NK-92 (cell line): ENCODE data around the gene USP20.
A peak's percentile ranks its signal among the peaks of the same experiment; 100 is the strongest.

Experiments
- DNase-seq: peaks from one replicate; lab custom pipeline; 2025; ENCODE audit not compliant: unreplicated experiment; lab: John Stamatoyannopoulos, UW

USP20 gene

DNA sequence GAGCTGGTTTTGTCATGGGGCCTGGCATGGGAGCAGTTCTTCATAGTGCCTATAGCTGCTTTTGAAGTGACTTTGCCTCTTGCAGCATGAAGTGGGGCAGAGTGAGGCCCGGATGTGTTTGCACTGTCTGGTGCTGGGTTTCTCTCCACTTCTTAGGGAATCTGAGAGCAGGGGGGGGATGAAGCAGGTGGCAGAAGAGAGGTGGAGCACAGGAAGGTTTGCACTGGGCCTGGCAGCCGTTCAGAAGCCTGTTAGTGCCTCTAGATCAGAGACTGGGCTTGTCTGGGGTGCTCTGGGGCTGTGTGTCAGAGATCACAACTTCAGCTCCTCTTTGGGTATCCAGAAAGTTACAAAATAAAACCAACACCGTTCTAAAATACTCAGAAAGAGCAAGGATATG is 18.4 kb downstream of the USP20 start:
- no peak for DNase-seq

DNA sequence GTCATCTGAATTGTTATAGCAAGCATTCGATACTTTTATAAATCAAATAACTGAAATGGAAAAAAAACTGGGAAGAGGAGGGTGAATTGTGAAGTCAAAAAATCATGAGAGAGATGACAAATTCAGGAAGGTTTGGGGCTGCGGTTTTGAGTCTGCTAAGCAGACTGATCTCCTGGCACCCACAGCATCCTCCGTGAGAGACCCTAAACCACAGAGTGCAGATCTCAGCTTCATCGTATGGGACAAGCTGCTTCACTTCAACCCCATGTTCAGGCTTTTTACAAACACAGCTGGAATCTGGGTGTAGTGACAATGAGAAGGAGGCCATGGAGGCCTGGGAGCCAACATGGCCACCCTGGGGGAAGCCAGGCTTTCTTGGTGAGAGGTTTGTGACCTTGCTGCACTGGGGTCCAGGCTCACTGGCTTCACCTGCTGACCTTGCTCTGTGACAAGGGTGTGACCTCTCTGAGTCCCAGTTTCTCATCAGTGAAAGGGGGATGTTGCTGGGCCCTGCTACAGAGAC is 19.4 kb downstream of the USP20 start:
- DNase-seq = no peak

DNA sequence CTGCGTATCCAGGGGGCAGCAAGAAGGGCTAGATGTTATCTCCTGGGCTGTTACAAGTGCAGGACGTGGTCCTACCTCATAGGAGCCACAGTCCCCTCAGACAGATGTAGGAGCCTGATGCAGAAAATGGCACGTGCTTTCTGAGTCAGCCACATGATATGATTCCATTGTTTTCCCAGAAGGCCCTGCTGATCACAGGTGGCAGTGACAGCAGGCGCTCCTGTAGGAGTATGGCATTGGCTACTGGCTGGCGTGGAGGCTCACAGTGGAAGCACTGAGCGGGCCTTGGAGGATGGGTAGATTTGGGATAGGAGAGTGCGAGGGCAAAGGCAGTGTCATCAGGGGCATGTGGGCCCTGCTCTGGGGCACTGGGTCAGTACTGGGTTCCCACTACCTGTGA is 21.9 kb downstream of the USP20 start:
- DNase-seq = no peak

DNA sequence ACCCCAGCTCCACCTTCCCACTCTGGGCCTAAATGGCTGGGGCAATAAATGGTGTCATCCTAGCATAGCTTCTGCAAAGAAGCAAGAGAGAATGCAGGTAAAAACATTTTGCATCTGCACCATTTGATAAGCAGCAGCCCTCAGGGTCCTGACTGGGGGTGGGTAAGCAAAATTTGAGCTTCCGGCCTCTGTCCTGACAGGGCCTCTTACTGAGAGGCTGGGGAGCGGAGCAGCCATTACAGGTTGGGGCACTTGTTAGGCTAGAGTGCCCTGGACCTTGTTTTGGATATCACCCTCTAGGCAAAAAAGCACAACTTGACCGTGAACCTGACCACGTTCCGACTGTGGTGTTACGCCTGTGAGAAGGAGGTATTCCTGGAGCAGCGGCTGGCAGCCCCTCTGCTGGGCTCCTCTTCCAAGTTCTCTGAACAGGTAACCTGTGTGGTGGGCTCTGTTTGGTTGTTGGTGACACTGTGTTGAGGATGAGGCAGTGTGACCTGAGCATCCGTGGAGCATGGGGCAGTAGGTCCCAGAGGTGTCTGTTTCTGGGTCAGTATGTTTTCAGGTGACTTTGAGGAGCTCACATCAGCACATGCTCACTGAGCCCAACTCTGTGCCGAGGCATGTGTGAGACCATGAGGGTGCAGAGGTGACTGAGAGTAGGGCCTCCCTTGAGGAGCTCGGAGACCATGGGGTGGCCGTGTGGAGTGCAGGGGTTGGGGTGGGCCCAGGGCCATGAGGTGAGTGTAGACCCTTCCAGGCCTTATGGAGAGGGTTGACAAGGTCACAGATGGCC is 23.1 kb downstream of the USP20 start:
- no peak for DNase-seq

DNA sequence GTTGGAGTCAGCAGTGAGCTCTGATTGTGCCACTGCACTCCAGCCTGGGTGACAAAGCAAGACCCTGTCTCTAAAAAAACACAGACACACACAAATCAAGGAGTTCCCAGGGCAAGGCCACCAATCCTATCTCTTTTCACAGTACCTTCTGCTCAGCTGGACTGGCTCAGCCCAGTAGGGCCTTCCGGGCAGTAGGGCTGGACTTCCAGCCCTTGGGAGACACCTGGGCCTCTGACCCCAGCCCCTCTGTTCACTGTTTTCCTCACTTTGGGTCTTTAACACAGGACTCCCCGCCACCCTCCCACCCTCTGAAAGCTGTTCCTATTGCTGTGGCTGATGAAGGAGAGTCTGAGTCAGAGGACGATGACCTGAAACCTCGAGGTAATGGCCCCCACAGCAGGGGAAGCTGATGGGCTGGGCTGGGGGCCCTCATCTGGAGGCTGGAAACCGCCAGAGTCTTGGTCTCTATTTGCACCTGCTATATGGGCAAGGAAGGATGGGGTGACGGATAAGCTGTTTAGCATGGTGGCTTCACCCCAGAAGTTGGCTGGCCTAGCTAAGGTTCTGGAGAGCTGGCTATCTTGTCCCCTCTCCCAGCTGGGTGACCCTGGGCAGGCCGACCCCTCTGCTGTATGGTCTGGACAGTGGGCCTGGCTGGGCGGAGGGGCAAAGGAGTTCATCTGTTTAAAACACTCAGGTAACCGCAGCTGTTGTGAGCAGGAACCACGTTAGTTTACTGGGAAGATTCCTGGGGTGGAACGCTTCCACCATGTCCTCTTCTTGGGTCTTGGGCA is 25.6 kb downstream of the USP20 start:
- DNase-seq = no peak

DNA sequence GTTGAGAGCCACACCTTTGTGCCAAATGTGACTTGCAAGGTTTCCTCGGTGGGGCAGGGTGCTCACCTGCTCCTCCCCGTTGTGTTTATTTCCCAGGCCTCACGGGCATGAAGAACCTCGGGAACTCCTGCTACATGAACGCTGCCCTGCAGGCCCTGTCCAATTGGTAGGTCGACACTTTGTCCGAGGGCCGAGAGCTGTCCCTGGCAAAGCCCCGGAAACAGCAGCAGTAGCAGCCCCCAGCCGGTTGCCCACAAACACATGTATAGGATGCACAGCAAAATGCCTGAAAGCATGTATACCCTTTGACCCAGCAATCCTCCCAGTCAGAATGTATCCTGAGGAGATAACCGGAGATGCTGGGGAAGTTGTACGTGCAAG is 26.2 kb downstream of the USP20 start:
- DNase-seq = no peak

DNA sequence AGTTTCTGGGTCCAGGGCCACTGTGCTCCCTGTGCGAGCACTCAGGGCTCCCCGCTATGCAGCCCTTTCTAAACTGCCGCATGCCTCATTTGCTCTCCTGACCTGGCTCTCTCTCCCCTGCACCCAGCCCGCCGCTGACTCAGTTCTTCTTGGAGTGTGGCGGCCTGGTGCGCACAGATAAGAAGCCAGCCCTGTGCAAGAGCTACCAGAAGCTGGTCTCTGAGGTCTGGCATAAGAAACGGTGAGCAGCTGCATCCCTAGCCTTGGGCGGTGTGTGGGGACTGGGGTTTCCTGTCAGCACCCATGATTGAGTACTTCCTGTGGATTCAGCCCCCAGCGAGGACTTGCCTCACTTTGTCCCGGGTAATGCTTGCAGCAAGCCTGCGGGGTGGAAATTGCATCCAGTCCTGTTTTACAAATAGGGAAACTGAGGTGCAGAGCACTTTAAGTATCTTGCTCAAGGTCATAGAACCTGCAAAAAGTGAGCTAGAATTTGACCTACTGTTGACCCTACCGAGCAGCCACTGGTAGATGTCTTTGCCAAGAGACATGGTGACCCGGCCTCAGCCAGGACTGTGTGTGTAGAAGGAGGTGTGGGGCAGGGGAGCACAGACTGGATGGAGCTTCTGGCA is 27.9 kb downstream of the USP20 start:
- no peak for DNase-seq

DNA sequence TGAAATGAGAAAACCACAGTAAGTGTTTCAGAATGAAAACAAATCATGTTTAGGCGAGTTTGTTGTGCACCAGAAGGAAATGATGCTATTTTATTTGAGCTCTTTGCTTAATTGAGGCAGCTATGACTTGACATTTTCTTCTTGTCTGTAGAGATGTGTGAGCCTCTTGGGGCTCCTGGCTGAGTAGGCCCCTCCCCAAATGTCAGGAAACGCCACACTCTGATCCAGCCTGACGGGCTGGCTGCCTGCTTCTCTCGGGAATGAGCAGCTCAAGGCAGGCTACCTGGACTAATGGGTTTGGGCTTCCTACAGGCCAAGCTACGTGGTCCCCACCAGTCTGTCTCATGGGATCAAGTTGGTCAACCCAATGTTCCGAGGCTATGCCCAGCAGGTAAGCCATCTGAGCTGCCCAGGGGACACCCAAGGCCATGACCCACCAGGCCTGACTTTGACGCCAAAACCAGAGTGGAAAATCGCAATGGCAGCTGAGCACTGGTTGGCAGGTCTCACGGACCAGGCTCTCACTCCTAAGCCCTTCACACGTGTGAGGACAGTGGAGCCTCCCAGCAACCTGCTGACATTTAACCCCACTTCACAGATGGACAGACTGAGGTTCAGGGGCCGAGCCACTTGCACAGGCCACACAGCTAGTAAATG is 29.9 kb downstream of the USP20 start:
- DNase-seq = no peak

DNA sequence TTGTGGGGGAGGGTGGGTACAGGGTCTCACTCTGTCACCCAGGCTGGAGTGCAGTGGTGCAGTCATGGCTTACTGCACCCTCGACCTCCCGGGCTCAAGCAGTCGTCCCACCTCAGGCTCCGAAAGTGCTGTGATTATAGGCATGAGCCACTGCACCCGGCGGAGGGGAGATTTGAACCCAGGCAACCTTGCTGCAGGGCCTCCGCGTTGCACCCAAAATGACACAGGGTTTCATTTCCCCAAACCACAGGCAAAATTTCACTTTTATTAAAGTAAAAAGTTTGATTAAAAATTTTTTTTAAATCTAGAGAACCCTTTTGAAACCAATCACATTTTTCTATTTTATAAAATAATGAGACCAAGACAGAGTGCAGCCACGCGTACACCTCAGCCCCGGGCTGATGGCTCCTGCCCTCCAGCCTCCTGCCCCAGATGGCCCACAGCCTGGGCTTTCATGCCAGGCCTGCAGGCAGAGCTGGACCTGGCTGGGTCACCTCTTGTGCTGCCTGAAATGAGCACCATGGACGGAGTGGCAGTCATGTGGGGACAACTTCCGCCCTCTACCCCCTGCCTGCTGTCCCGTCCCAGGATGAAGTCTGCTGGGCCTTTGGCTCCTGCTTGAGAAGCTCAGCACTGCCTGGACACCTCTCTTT is 30.5 kb downstream of the USP20 start:
- DNase-seq = no peak

DNA sequence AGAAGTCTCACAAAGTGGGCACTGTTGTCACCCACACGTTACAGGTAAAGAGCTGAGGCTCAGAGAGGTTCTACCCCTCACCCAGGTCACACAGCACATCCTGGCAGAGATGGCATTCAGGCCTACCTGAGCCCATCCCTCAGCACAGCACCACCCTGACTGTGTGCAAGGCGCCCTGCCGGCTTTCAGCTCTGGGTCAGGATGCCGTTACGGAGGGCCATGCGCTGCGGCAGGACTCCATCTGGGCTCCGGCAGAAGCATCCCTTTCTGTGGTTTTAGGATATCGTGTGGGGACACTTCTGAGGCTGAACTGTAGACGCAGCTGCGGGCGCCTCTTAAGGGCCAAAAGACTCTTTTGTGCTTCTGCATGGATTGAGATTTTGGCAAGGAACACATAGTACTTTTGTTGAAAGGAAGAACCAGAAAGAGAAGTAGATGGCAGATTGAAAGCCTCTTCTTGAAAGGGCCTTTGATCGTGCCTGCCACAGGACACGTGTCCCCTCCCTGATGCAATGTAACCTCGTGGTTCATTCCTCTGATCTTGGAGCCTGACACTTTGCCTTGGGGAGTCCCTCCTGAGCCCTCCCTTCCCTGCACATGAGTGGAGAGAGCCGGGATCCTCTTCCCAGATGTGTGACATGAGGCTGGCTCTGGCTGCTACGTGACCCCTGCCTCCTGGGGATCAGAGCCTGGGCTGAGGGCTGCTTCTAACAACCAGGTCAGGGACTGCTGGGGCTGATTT is 31.3 kb downstream of the USP20 start:
- DNase-seq = no peak

DNA sequence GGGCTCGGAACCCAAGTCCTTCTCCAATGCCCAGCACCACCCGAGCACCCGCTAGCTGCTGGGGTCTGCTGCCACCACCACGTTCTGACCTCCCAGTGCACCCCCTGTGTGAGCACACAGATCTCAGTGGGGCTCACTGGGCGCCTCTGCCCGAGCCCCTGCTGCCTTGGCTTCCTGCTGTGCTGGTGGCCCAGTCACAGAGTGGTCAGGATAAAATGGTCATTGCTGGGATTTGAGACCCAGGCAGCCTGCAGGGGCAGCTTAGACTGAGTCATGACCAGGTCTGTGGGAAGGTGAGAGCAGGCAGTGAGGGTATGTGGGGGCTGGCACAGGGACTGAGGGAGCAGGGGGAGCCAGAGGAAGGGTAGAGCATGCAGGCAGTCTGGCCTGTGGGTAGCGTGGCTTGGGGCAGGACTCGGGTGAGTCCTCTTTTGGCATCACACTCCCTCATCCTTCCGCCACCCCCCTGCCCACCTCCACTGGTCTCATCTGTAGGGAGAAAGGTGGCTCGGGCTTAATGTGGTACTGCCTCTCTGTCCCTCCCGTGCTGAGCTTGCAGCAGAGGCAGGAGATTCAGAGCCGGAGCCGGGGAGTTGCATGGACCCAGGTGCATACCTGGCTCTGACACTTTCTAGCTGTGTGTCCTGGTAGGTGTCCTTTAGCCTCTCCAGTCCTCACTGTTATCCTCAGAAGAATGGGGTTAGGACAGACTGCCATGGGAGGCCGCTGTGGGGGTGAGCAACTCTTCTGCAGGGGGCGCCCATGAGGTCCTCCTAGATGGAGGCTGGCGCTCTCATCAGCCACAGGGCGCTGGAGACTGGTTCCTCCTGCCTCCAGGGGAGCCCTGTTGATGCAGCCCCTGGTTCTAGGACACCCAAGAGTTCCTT is 32.1 kb downstream of the USP20 start:
- DNase-seq = no peak

DNA sequence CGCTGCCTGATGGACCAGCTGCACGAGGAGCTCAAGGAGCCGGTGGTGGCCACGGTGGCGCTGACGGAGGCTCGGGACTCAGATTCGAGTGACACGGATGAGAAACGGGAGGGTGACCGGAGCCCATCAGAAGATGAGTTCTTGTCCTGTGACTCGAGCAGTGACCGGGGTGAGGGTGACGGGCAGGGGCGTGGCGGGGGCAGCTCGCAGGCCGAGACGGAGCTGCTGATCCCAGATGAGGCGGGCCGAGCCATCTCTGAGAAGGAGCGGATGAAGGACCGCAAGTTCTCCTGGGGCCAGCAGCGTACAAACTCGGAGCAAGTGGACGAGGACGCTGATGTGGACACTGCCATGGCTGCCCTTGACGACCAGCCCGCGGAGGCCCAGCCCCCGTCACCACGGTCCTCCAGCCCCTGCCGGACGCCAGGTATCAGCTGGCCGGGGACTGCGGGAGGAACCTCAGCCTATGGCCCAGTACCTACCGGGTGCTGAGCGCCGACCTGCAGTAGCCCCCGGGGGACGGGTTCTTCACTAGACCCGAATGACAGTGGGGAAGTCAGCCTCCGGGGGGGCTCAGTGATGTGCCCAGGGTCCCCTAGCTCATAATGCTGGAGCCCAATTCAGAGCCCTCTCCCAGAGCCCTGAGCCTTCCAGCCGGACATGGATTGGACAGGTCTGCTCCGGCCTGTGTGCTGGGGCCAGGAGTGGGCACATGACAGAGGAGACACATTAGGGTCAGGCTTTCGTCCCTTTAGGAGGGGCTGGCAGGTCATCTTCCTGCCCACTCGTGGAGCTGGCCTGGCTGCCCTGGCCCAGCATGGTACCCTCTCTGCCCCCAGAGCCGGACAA is 33.0 kb downstream of the USP20 start:
- DNase-seq = no peak

DNA sequence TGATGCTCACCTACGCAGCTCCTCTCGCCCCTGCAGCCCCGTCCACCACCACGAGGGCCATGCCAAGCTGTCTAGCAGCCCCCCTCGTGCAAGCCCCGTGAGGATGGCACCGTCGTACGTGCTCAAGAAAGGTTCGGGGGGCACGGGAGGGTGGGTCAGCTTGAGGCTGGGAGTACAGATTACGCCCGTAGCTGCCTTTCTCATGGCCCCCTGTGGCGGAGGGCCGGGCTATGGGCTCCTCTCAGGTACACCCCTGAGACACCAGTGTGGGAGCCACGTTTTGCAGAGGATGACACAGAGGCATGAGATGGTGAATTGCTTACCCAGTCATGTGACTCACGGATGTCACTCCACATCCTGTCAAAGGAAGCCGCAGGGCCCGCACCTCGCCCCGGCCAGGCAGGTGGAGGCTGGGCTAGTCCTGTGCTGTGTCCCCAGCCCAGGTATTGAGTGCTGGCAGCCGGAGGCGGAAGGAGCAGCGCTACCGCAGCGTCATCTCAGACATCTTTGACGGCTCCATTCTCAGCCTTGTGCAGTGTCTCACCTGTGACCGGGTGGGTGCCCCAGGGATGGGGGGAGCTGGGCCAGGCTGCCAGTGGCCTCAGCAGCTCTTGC is 33.7 kb downstream of the USP20 start:
- DNase-seq = peak; percentile 53

DNA sequence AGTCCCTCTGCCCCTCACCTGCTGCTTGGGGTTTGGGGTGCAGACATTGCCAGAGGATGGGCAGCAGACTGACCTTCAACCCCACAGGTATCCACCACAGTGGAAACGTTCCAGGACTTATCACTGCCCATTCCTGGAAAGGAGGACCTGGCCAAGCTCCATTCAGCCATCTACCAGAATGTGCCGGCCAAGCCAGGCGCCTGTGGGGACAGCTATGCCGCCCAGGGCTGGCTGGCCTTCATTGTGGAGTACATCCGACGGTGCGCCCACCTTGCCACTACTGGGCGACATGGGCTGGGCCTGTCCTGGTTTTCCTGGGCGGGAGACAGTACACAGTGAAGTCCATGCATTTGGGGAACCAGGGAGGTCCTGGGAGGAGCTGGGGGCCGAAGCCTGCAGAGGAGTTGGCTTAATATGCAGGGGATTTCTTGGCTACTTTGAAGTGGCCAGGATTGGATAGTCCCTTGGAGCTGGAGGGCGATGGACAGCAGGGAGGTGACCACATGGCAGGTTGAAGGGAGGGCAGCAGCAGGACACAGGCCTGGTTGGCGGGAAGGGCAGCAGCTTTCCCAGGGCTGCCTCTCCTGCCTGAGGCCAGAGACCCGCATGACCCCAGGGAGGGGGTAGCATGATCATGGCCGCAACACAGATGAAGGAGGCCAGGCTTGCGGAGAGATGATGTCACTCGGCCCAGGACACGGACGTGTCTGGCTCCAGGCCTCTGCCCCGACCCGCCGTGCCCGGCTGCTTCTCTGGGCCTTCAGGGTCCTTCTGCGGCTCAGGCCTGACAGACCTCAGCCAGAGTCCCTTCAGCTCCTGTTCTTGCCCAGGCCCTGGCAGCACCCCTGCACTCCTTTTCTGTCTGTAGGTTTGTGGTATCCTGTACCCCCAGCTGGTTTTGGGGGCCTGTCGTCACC is 34.6 kb downstream of the USP20 start:
- no peak for DNase-seq

DNA sequence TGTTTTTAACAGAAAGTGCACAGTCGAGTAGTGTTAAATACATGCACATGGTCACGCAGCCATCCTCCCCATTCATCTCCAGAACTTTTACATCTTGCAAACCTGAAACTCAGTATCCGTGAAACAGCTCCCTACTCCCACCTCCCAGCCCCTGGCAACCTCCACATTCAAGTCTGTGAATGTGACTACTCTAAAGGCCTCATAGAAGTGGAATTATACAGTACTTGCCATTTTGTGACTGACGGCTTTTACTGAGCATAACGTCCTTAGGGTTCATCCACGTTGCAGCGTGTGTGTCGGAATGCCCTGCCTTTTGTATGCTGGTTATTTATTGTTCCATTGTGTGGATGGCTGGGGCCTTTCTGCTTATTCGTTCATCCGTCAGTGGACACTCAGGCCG is 35.8 kb downstream of the USP20 start:
- no peak for DNase-seq

DNA sequence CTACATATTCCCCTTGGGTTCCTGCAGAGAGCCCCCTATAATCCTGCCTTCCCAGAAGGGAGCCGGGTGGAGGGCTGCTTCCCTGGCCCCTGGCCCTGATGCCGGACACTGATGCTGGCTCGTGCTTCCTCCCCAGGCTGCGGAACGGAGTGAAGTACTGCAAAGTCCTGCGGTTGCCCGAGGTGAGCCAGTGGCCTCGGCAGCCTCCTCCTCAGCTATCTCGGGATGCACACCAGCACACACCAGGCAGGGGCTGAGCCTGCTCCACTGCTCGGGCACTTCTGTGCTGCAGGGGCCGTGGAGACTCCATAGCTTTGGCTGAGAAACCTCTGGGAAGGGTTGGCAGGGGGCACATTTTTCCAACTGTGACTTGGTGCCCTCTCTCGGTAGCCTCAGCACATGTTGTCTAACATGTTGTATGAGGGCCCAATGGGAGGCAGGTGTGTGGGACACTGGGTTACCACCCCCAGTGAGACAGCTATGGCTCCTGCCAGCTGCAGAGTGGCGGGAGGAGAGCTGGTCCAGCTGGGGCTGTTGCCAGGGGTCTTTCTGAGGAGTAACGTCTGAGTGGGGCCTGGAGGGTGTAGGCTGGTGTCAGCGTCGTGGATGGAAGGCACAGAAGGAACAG is 38.4 kb downstream of the USP20 start:
- no peak for DNase-seq
